Trophoblast cell (in vitro differentiated cells and primary cell): ENCODE data around the gene PGF.

Experiments used
- DNase-seq, 2 donors: peaks; one replicate each; pipeline ENCODE4 v3.0.0-alpha.2; 2016
- H2AFZ ChIP-seq: 2 replicates; pipeline ENCODE4 v1.6.1; 2013; ENCODE audit warnings: low read length, moderate library complexity, mild to moderate bottlenecking; ENCODE audit not compliant: insufficient read depth, poor library complexity
- H2AK5ac ChIP-seq: 2 replicates; pipeline ENCODE4 v1.6.1; 2013; ENCODE audit warnings: mild to moderate bottlenecking, low read length
- H2BK120ac ChIP-seq: 2 replicates; pipeline ENCODE4 v1.6.1; 2013; ENCODE audit warnings: low read length, mild to moderate bottlenecking, moderate library complexity; ENCODE audit not compliant: insufficient read depth, poor library complexity
- H2BK12ac ChIP-seq: 2 replicates; pipeline ENCODE4 v1.6.1; 2013; ENCODE audit warnings: mild to moderate bottlenecking, low read length, moderate library complexity
- H2BK5ac ChIP-seq: 2 replicates; pipeline ENCODE4 v1.6.1; 2013; ENCODE audit warnings: low read length, low read depth, moderate library complexity, mild to moderate bottlenecking; ENCODE audit not compliant: poor library complexity
- H3K14ac ChIP-seq: 2 replicates; pipeline ENCODE4 v1.6.1; 2013; ENCODE audit warnings: mild to moderate bottlenecking, low read length
- H3K18ac ChIP-seq: 2 replicates; pipeline ENCODE4 v1.6.1; 2013; ENCODE audit warnings: mild to moderate bottlenecking, low read length
- H3K23ac ChIP-seq: 2 replicates; pipeline ENCODE4 v1.6.1; 2013; ENCODE audit warnings: low read length
- H3K27ac ChIP-seq: 2 replicates; pipeline ENCODE4 v1.5.1; 2013; ENCODE audit warnings: low read depth, mild to moderate bottlenecking, inconsistent platforms, low read length, moderate library complexity
- H3K27me3 ChIP-seq: 2 replicates; pipeline ENCODE4 v1.6.1; 2013; ENCODE audit warnings: inconsistent platforms, mild to moderate bottlenecking, low read length, moderate library complexity; ENCODE audit not compliant: insufficient read depth
- H3K36me3 ChIP-seq, 2 experiments: 1 replicate in 1 of 2; 2 replicates in 1 of 2; pipeline ENCODE4 v1.6.1; 2013; ENCODE audit warnings: low read length in 2 of 2, mild to moderate bottlenecking in 2 of 2, moderate library complexity in 1 of 2; ENCODE audit not compliant: insufficient read depth in 2 of 2, control insufficient read depth in 1 of 2
- H3K4ac ChIP-seq: 2 replicates; pipeline ENCODE4 v1.6.1; 2013; ENCODE audit warnings: low read depth, mild to moderate bottlenecking, low read length, moderate library complexity
- H3K4me1 ChIP-seq, 2 experiments: 1 replicate in 1 of 2; 2 replicates in 1 of 2; pipeline ENCODE4 v1.6.1; 2013; ENCODE audit warnings: low read length in 2 of 2, mild to moderate bottlenecking in 2 of 2, moderate library complexity in 1 of 2; ENCODE audit not compliant: insufficient read depth in 2 of 2, control insufficient read depth in 1 of 2
- H3K4me2 ChIP-seq: 2 replicates; pipeline ENCODE4 v1.6.1; 2013; ENCODE audit warnings: inconsistent platforms, mild to moderate bottlenecking, low read length, moderate library complexity
- H3K4me3 ChIP-seq: 2 replicates; pipeline ENCODE4 v1.5.1; 2013; ENCODE audit warnings: mild to moderate bottlenecking, low read depth, low read length, inconsistent platforms
- H3K79me1 ChIP-seq: one replicate; pipeline ENCODE4 v1.6.1; 2013; ENCODE audit warnings: low read length
- H3K79me2 ChIP-seq: 2 replicates; pipeline ENCODE4 v1.6.1; 2013; ENCODE audit warnings: low read length, mild to moderate bottlenecking; ENCODE audit not compliant: control insufficient read depth, insufficient read depth, poor library complexity
- H3K9ac ChIP-seq: 2 replicates; pipeline ENCODE4 v1.6.1; 2013; ENCODE audit warnings: mild to moderate bottlenecking, low read length
- H3K9me3 ChIP-seq: 2 replicates; pipeline ENCODE4 v1.6.1; 2013; ENCODE audit warnings: low read depth, mild to moderate bottlenecking, control low read depth, inconsistent platforms, low read length; ENCODE audit not compliant: insufficient read depth
- H4K12ac ChIP-seq: 2 replicates; pipeline ENCODE4 v1.6.1; 2013; ENCODE audit warnings: low read depth, mild to moderate bottlenecking, low read length, moderate library complexity
- H4K8ac ChIP-seq: 2 replicates; pipeline ENCODE4 v1.6.1; 2013; ENCODE audit warnings: low read depth, mild to moderate bottlenecking, low read length, moderate library complexity
- H4K91ac ChIP-seq: one replicate; pipeline ENCODE4 v1.6.1; 2013; ENCODE audit warnings: low read depth, mild to moderate bottlenecking, low read length, moderate library complexity
- WGBS: extraction: QIAGEN DNeasy Blood & Tissue Kit; methylation state at CpG from one replicate; pipeline ENCODE4 v1.1.7; 2013; ENCODE audit warnings: missing lambda C conversion rate; ENCODE audit not compliant: insufficient read length, insufficient coverage; ENCODE audit errors: extremely low coverage; 5-methylcytosine and 5-hydroxymethylcytosine counted together

Gene PGF

DNA sequence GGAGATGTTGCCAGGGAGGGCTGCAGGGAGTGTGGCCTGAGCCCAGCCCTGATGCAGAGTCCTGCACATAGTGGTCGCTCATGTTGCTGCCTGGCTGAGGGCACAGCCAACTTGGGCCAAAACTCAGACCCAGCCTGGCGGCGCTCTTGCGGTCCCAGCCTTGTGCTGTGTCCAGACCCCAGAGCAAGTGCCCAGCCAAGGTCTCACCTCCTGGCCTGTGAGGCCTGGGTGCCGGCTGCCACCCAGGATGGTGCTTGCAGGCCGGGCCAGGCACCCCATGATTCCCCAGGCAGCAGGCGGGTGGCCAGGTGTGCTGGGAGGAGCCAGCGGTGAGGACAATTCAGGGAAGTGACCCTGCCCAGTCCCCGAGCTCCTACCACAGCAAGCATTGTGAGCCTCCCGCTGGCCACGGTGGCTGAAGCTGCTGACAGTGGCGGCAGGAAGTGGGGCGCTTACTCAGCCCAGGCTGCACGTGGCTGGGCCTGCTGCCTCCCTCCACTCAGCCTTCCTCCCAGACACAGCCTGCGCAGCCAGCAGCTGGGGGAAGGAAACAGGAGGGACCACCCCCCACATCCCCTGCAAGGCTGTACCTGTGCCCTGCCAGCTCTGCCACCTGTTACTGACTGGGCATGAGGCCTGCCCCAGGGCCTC is 17.7 kb upstream of the PGF start:
- no peak overlapping the region for H4K12ac ChIP-seq
- DNase-seq, result no peak
- H3K27ac ChIP-seq, result no peak overlapping the region
- H3K4me1 ChIP-seq, result peaks cover 25 to 30% of the 10 kb centered on the region in 2 experiments
- H2AFZ ChIP-seq, result no peak overlapping the region
- peak overlapping the region; percentile 8 for H3K18ac ChIP-seq
- no peaks in the 10 kb centered on the region for H3K9me3 ChIP-seq
- no peak overlapping the region for H3K4ac ChIP-seq
- no peaks in the 10 kb centered on the region for H3K27me3 ChIP-seq
- no peak overlapping the region for H3K23ac ChIP-seq
- peak overlapping the region; percentile 21 for H2AK5ac ChIP-seq
- H2BK12ac ChIP-seq, result peak overlapping the region; percentile 35
- peaks cover 28% of the 10 kb centered on the region for H3K79me1 ChIP-seq
- peak overlapping the region; percentile 7 for H3K14ac ChIP-seq
- peak overlapping the region; percentile 40 for H4K91ac ChIP-seq
- no CpG with 5 or more reads among the region's 15 CpGs for WGBS
- H3K79me2 ChIP-seq, result peaks cover 3% of the 10 kb centered on the region
- no peaks in the 10 kb centered on the region for H3K36me3 ChIP-seq
- peak overlapping the region; percentile 27 for H2BK120ac ChIP-seq
- H4K8ac ChIP-seq, result peak overlapping the region; percentile 11
- no peak overlapping the region for H3K9ac ChIP-seq
- H3K4me2 ChIP-seq, result no peak overlapping the region
- peak overlapping the region; percentile 0 for H2BK5ac ChIP-seq
- no peak overlapping the region for H3K4me3 ChIP-seq

GRCh38 chr14:74968811-74969210 is 13.4 kb upstream of the PGF start:
- no peak overlapping the region for H3K18ac ChIP-seq
- no peaks in the 10 kb centered on the region for H3K27me3 ChIP-seq
- H2AK5ac ChIP-seq, result no peak overlapping the region
- no peak overlapping the region for H2BK12ac ChIP-seq
- H3K79me2 ChIP-seq, result no peaks in the 10 kb centered on the region
- no peak for DNase-seq
- no peak overlapping the region for H3K4me2 ChIP-seq
- H3K36me3 ChIP-seq, result no peaks in the 10 kb centered on the region
- WGBS, result no CpG with 5 or more reads among the region's 1 CpG
- no peak overlapping the region for H3K9ac ChIP-seq
- H3K4me1 ChIP-seq, result peaks cover 7 to 12% of the 10 kb centered on the region in 2 experiments
- H4K91ac ChIP-seq, result no peak overlapping the region
- H4K12ac ChIP-seq, result no peak overlapping the region
- H2BK120ac ChIP-seq, result no peak overlapping the region
- no peak overlapping the region for H3K27ac ChIP-seq
- H3K14ac ChIP-seq, result no peak overlapping the region
- H3K79me1 ChIP-seq, result peaks cover 6% of the 10 kb centered on the region
- H3K4me3 ChIP-seq, result no peak overlapping the region
- no peaks in the 10 kb centered on the region for H3K9me3 ChIP-seq
- H2BK5ac ChIP-seq, result no peak overlapping the region
- H2AFZ ChIP-seq, result no peak overlapping the region
- no peak overlapping the region for H3K23ac ChIP-seq
- H3K4ac ChIP-seq, result no peak overlapping the region
- H4K8ac ChIP-seq, result no peak overlapping the region

DNA sequence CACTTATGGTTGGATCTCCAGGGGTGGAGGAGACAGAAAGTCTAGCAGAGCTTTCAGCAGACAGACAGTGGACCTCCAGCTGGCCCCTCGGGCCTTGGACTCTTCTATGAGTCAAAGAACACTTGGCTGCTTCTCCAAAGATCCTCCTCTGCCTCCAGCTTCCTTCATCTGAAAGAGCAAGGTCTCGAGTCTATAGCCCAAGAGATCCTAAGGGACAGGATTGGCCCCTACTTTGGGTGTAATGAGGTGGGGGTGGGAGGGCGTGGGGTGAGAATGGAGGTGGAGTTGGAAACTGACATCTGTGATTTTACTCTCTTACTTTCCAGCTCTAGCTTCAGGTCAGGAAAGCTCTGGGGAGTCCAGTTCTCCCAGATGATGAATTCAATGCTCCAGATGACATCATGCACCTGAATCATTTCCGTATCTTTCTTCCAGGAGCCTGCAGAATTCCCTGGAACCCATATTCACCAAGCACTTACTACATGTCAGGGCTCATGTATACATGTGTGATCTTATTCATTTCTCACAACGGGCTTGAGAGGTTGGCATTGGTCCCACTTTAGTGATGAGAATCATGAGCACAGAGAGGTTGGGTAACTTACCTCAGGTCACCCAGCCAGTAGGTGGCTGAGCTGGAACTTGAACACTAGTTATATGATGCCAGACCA is 10.2 kb upstream of the PGF start:
- no peak overlapping the region for H3K9ac ChIP-seq
- WGBS, result no CpG with 5 or more reads among the region's 5 CpGs
- H4K91ac ChIP-seq, result no peak overlapping the region
- peak in 1 of 2 donors; percentile 33 for DNase-seq
- no peak overlapping the region for H2BK5ac ChIP-seq
- no peaks in the 10 kb centered on the region for H3K27me3 ChIP-seq
- no peak overlapping the region for H3K4me3 ChIP-seq
- H3K79me1 ChIP-seq, result peaks cover 2% of the 10 kb centered on the region
- H3K4ac ChIP-seq, result no peak overlapping the region
- H2BK12ac ChIP-seq, result no peak overlapping the region
- no peak overlapping the region for H4K8ac ChIP-seq
- H3K27ac ChIP-seq, result no peak overlapping the region
- H2BK120ac ChIP-seq, result no peak overlapping the region
- no peak overlapping the region for H4K12ac ChIP-seq
- H3K18ac ChIP-seq, result no peak overlapping the region
- no peak overlapping the region for H3K4me2 ChIP-seq
- no peak overlapping the region for H2AFZ ChIP-seq
- no peak overlapping the region for H2AK5ac ChIP-seq
- no peaks in the 10 kb centered on the region for H3K79me2 ChIP-seq
- no peak overlapping the region for H3K23ac ChIP-seq
- peaks cover 6 to 8% of the 10 kb centered on the region in 2 experiments for H3K4me1 ChIP-seq
- no peak overlapping the region for H3K14ac ChIP-seq
- no peaks in the 10 kb centered on the region for H3K36me3 ChIP-seq
- H3K9me3 ChIP-seq, result no peaks in the 10 kb centered on the region

DNA sequence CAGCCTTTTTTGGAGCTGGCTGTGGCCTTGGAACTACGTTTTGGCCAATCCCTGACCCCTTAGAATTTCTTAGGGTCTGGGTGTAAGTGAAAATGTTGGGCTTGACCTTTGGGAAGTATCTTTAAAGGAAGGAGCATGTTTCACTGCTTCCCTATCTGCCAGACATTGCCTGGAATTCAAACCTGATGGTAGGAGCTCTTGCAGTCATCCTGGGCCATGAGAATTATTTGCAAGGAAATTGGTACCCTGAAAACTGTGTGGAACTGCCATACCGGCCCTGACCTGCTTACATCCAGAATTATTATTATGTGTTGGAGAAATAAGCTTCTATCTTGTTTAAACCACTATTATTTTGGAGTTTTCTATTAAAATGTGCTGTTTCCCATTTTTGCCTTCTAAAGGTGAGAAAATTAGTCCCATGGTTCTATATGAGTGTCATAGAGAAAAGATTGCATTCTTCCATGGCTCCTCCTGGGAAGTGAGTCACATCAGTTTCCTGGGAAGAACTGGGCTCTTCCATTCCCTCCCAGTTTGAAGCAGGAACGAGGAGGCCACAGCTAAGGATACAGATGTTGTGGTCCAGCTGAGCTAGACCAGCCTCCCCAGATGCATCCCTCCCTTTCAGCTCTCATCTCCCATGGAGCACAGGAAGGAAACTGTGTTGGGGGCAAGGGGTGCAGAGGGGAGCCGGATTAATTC is 9.5 kb upstream of the PGF start:
- Histone ChIP-seq H3K18ac (no peak overlapping the region), H2BK5ac (no peak overlapping the region), H2BK12ac (no peak overlapping the region), H3K79me2 (no peaks in the 10 kb centered on the region), H3K14ac (no peak overlapping the region), H4K91ac (no peak overlapping the region), H3K4me2 (no peak overlapping the region), H3K4me3 (no peak overlapping the region), H4K12ac (no peak overlapping the region), H3K9ac (no peak overlapping the region), H3K79me1 (peaks cover 3% of the 10 kb centered on the region), H3K27ac (no peak overlapping the region), H3K23ac (no peak overlapping the region), H3K9me3 (no peaks in the 10 kb centered on the region), H3K4me1 (peaks cover 6 to 8% of the 10 kb centered on the region in 2 experiments), H4K8ac (no peak overlapping the region), H3K4ac (no peak overlapping the region), H3K36me3 (no peaks in the 10 kb centered on the region), H3K27me3 (no peaks in the 10 kb centered on the region), H2AK5ac (no peak overlapping the region), H2BK120ac (no peak overlapping the region), H2AFZ (no peak overlapping the region)
- DNase-seq, result peak in 1 of 2 donors; percentile 28
- no CpG with 5 or more reads among the region's 4 CpGs for WGBS
